Measurements from ENCODE around the gene MRPL46.

DNA sequence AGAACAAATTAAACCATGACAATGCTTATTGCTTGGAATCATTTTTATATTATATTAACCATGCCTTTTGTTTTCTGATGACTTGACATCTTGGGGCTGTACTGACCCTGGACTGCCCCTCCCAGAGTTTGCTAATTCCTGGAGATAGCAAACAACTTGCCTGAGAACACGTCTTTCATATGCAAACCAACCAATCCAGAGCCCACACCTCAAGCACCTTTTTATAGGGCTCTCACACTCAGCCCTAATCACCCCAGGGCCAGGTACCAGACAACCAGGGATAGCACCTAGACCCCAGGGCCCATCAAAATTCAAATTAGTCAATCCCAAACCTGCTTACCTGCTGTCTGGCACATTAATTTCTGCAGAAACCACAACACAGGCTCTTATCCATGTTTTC is 37.3 kb upstream of the MRPL46 start:
- TF ChIP-seq, protein P1, sequence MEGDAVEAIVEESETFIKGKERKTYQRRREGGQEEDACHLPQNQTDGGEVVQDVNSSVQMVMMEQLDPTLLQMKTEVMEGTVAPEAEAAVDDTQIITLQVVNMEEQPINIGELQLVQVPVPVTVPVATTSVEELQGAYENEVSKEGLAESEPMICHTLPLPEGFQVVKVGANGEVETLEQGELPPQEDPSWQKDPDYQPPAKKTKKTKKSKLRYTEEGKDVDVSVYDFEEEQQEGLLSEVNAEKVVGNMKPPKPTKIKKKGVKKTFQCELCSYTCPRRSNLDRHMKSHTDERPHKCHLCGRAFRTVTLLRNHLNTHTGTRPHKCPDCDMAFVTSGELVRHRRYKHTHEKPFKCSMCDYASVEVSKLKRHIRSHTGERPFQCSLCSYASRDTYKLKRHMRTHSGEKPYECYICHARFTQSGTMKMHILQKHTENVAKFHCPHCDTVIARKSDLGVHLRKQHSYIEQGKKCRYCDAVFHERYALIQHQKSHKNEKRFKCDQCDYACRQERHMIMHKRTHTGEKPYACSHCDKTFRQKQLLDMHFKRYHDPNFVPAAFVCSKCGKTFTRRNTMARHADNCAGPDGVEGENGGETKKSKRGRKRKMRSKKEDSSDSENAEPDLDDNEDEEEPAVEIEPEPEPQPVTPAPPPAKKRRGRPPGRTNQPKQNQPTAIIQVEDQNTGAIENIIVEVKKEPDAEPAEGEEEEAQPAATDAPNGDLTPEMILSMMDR (IDR thresholded peaks at IDR 0.05) = no peak
- TF ChIP-seq POLR2A (IDR thresholded peaks at IDR 0.05) = no peak
